Peyer's patch (tissue), 4 donors: ENCODE measurements around the gene TRIM17. TPM values are rescaled to one million over a fixed set of nuclear protein-coding genes. Genes with fewer than 3 reads are reported as not detected.
"Not testable (repeated sequence)": the region's sequence is repeated elsewhere in the genome, so short reads cannot be mapped to it uniquely, and the experiment has no call there.

ENCODE experiments used
- DNase-seq, 3 donors: peaks; one replicate each; pipeline ENCODE4 v3.0.0-alpha.2; 2017 to 2019
- H3K27ac ChIP-seq, 4 donors: fragments of 200-600 bp; sonication (generic); one replicate each; pipeline ENCODE4 v1.5.1; 2016 to 2019
- H3K27me3 ChIP-seq, 2 donors: fragments of 200-600 bp; sonication (generic); one replicate each; pipeline ENCODE4 v1.5.1; 2019
- H3K36me3 ChIP-seq, 3 donors: fragments of 200-600 bp; sonication (generic); one replicate each; pipeline ENCODE4 v1.5.1; 2016 to 2019
- H3K4me1 ChIP-seq, 4 donors: fragments of 200-600 bp; sonication (generic); one replicate each; pipeline ENCODE4 v1.5.1; 2016 to 2019
- H3K4me3 ChIP-seq, 4 donors: fragments of 200-600 bp; sonication (generic); 1 replicate in 3 of 4; 2 replicates in 1 of 4; pipeline ENCODE4 v1.5.1; 2016 to 2019; ENCODE audit warnings: mild to moderate bottlenecking in 1 of 4
- H3K9me3 ChIP-seq, 4 donors: fragments of 200-600 bp; sonication (generic); one replicate each; pipeline ENCODE4 v1.5.1; 2016 to 2019; ENCODE audit warnings: mild to moderate bottlenecking in 1 of 4
- CTCF ChIP-seq, 6 experiments: fragments of 450-650 bp in 4 of 6; fragments of 200-600 bp in 2 of 6; sonication (generic) in 1 of 6; IDR thresholded peaks; one replicate each; pipeline ENCODE4 v1.5.1; 2017 to 2019; ENCODE audit warnings: antibody characterized with exemption in 6 of 6, mild to moderate bottlenecking in 3 of 6, moderate library complexity in 1 of 6
- POLR2A ChIP-seq, 2 donors: fragments of 450-650 bp; IDR thresholded peaks; one replicate each; pipeline ENCODE4 v1.5.1; 2017; ENCODE audit warnings: antibody characterized with exemption in 2 of 2, mild to moderate bottlenecking in 2 of 2, moderate library complexity in 2 of 2
- total RNA-seq, 4 donors: library from RNA; depleted of rRNA; stranded (reverse); fragments of >200 nt; gene quantifications; one replicate each; pipeline ENCODE4 v1.1.0, GENCODE V29; 2016

The TRIM17 gene
- total RNA-seq, 4 donors from 2014 or later: 2.5 to 2.7 TPM; not detected in 2

- no peak overlapping the region for H3K4me3 ChIP-seq
- no peak overlapping the region for H3K27ac ChIP-seq
- H3K27me3 ChIP-seq: no peaks in the 10 kb centered on the region
Observed at GRCh38 chr1:228437424-228437962, 20.8 kb upstream of the TRIM17 start.

GRCh38 chr1:228434689-228435088 is 18.0 kb upstream of the TRIM17 start:
- Histone ChIP-seq H3K36me3 (no peaks in the 10 kb centered on the region), H3K9me3 (no peaks in the 10 kb centered on the region), H3K27me3 (no peaks in the 10 kb centered on the region), H3K4me3 (no peak overlapping the region), H3K4me1 (no peaks in the 10 kb centered on the region), H3K27ac (no peak overlapping the region)
- DNase-seq: peak in 1 of 3 donors; percentile 9
- TF ChIP-seq POLR2A (IDR thresholded peaks at IDR 0.05) (no peak), CTCF (IDR thresholded peaks at IDR 0.05) (no peak)

More at GRCh38 chr1:228437424-228437962, 20.8 kb upstream of the TRIM17 start:
- DNase-seq: peak in 1 of 3 donors; percentile 17
- no peak for TF ChIP-seq POLR2A (IDR thresholded peaks at IDR 0.05)
- no peak for TF ChIP-seq CTCF (IDR thresholded peaks at IDR 0.05)
- Histone ChIP-seq H3K4me1 (no peaks in the 10 kb centered on the region), H3K9me3 (no peaks in the 10 kb centered on the region), H3K36me3 (no peaks in the 10 kb centered on the region)

- peak in 1 of 3 donors; percentile 25 for DNase-seq
- H3K36me3 ChIP-seq, H3K27ac ChIP-seq, H3K4me1 ChIP-seq, H3K27me3 ChIP-seq, H3K9me3 ChIP-seq, H3K4me3 ChIP-seq: not testable (repeated sequence)
Observed at GRCh38 chr1:228433337-228434053, 16.8 kb upstream of the TRIM17 start.

GRCh38 chr1:228430243-228430642 is 13.6 kb upstream of the TRIM17 start:
- Histone ChIP-seq H3K36me3 (no peaks in the 10 kb centered on the region), H3K9me3 (no peaks in the 10 kb centered on the region), H3K4me1 (no peaks in the 10 kb centered on the region), H3K4me3 (no peak overlapping the region), H3K27ac (no peak overlapping the region), H3K27me3 (no peaks in the 10 kb centered on the region)
- TF ChIP-seq CTCF (IDR thresholded peaks at IDR 0.05) (no peak), POLR2A (IDR thresholded peaks at IDR 0.05) (no peak)
- DNase-seq: no peak

- no peaks in the 10 kb centered on the region for H3K4me1 ChIP-seq
- no peak overlapping the region for H3K27ac ChIP-seq
- H3K36me3 ChIP-seq: no peaks in the 10 kb centered on the region
- DNase-seq: no peak
- H3K9me3 ChIP-seq: no peaks in the 10 kb centered on the region
- H3K4me3 ChIP-seq: no peak overlapping the region
- no peaks in the 10 kb centered on the region for H3K27me3 ChIP-seq
- TF ChIP-seq POLR2A (IDR thresholded peaks at IDR 0.05) (no peak), CTCF (IDR thresholded peaks at IDR 0.05) (no peak)
Observed at GRCh38 chr1:228429698-228430097, 13.0 kb upstream of the TRIM17 start.

GRCh38 chr1:228429007-228429406 is 12.3 kb upstream of the TRIM17 start:
- TF ChIP-seq POLR2A (IDR thresholded peaks at IDR 0.05): no peak
- TF ChIP-seq CTCF (IDR thresholded peaks at IDR 0.05): no peak
- Histone ChIP-seq H3K27ac (no peak overlapping the region), H3K9me3 (no peaks in the 10 kb centered on the region), H3K27me3 (no peaks in the 10 kb centered on the region), H3K4me1 (no peaks in the 10 kb centered on the region), H3K4me3 (no peak overlapping the region), H3K36me3 (no peaks in the 10 kb centered on the region)
- no peak for DNase-seq
